Measurements from ENCODE around the gene FHL2. TPM values are rescaled to one million over a fixed set of nuclear protein-coding genes. Genes with fewer than 3 reads are reported as not detected.

Gene FHL2
- 0.16 and 0.27 TPM in 2 replicates for total RNA-seq

DNA sequence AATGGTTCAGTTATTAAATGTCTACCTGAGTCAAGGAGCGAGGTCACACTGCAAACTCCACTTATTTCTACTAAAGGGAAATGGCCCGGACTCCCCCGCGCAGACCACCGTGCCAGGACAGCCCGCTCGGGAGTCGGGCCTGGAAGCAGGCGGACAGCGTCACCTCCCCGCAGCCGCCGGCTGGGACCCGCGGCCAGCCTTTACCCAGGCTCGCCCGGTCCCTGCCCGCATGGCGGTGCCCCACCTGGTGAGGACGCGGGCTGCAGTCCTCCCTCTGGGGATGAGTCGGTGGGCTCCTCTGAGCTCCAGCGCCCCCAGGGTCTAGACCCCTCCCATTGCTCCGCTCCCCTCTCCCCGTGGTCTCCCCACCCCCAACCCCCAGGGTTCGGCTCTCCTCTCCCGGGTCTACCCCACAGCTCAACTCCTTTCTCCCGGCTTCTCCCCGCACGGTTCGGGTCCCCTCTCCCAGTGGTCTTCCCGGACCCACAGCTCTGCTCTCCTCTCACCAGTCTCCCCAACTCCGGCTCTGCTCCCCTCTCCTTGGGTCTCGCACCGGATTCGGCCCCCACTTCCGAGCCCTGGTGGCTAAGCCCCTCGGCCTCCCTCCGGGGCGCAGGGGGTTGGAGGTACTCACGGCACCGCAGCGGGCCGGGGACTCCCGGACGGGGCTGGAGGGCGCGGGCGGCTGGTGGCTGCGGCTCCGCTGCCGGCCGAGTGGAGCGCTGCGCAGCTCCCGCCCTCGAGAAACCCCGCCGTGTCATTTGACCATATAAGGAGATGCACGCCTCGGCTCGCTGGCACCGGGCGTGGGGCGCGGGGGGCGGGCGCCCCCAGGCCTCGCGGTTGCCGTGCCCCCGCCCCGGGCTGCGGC is at the start of gene FHL2:
Gene FHL2 (minus strand): TSS at position 716 of the 871 bp plus-strand sequence. CDS start 12,535 bp downstream, outside the sequence.
- peak within 1 kb of the TSS; percentile 24 for H3K27ac Mint-ChIP-seq

DNA sequence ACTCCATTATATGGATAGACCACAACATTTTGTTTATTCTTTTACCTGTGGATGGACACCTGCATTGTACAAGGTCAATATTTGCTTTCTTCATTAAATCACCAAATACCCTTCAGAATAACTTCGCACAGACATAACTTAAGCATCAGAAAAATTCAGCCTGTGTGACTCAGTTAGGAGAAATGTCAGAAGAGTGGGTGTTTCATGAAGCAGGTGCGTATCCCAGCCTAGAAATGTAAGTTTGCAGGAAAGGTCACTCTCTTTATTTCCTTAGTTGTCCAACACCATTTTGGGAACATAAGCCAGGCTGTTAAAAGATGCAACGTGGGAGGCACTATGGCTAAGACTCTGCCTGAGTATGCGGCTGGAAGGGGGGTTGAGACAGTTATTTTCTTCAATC is 48.6 kb upstream of the FHL2 start:
- H3K36me3 Mint-ChIP-seq (ENCODE audit: low read depth) = no peaks in the 10 kb centered on the region
- H3K4me1 Mint-ChIP-seq = no peaks in the 10 kb centered on the region
- no peaks in the 10 kb centered on the region for H3K9me3 Mint-ChIP-seq
- H3K27ac Mint-ChIP-seq = no peak overlapping the region
- ATAC-seq (ENCODE audit: low read depth) = no peak
- H3K27me3 Mint-ChIP-seq = peaks cover 27% of the 10 kb centered on the region
- CTCF ChIA-PET = no interaction called here
- TF ChIP-seq, protein P1, sequence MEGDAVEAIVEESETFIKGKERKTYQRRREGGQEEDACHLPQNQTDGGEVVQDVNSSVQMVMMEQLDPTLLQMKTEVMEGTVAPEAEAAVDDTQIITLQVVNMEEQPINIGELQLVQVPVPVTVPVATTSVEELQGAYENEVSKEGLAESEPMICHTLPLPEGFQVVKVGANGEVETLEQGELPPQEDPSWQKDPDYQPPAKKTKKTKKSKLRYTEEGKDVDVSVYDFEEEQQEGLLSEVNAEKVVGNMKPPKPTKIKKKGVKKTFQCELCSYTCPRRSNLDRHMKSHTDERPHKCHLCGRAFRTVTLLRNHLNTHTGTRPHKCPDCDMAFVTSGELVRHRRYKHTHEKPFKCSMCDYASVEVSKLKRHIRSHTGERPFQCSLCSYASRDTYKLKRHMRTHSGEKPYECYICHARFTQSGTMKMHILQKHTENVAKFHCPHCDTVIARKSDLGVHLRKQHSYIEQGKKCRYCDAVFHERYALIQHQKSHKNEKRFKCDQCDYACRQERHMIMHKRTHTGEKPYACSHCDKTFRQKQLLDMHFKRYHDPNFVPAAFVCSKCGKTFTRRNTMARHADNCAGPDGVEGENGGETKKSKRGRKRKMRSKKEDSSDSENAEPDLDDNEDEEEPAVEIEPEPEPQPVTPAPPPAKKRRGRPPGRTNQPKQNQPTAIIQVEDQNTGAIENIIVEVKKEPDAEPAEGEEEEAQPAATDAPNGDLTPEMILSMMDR (IDR thresholded peaks at IDR 0.05) = no peak
- DNase-seq = no peak
- intact Hi-C loops (cut with micrococcal nuclease) = no loop called here
- POLR2A ChIA-PET = no interaction called here
- H3K4me3 Mint-ChIP-seq = no peak overlapping the region

More for the DNA sequence above, at the start of gene FHL2:
- TF ChIP-seq, protein P1 (IDR thresholded peaks at IDR 0.05) = no peak
- Mint-ChIP-seq H3K4me1 (peaks cover 7% of the 10 kb centered on the region), H3K36me3 (ENCODE audit: low read depth) (no peaks in the 10 kb centered on the region), H3K27me3 (peaks cover 52% of the 10 kb centered on the region), H3K4me3 (peak within 1 kb of the TSS; percentile 73), H3K9me3 (no peaks in the 10 kb centered on the region)
- CTCF ChIA-PET = no interaction called here
- intact Hi-C loops (cut with micrococcal nuclease) = no loop called here
- peak; percentile 99 for ATAC-seq (ENCODE audit: low read depth)
- DNase-seq = peak; percentile 48
- POLR2A ChIA-PET = no interaction called here

GRCh38 chr2:105446501-105446900 is 47.6 kb upstream of the FHL2 start:
- POLR2A ChIA-PET = no interaction called here
- intact Hi-C loops (cut with micrococcal nuclease) = no loop called here
- no peak for ATAC-seq (ENCODE audit: low read depth)
- Mint-ChIP-seq H3K27me3 (peaks cover 27% of the 10 kb centered on the region), H3K9me3 (no peaks in the 10 kb centered on the region), H3K4me1 (no peaks in the 10 kb centered on the region), H3K4me3 (no peak overlapping the region), H3K27ac (no peak overlapping the region), H3K36me3 (ENCODE audit: low read depth) (no peaks in the 10 kb centered on the region)
- TF ChIP-seq, protein P1 (IDR thresholded peaks at IDR 0.05) = no peak
- no peak for DNase-seq
- CTCF ChIA-PET = no interaction called here

DNA sequence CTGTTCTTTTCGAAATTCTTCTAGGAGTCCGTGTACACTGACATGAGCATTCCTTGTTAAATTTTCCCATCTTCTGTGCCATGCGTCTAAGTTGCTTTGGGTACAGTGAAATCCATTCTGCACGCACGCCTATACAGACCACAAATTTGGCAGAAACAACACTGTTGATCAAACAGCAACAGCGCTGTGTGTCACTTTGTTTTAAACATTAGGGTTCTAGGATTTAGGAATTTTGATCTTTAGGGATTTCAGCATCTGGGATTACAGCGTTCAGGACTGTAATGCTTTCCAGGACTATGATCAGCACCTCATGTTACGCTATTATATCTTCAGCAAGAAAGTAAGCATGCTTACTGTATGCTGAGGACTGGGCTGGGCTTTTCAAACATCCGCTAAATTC is 47.1 kb upstream of the FHL2 start:
- no peak overlapping the region for H3K27ac Mint-ChIP-seq
- ATAC-seq (ENCODE audit: low read depth) (no peak), DNase-seq (no peak)
- ChIA-PET CTCF (no interaction called here), POLR2A (no interaction called here)
- TF ChIP-seq, protein P1 (IDR thresholded peaks at IDR 0.05) = no peak
- no peak overlapping the region for H3K4me3 Mint-ChIP-seq
- no peaks in the 10 kb centered on the region for H3K9me3 Mint-ChIP-seq
- H3K36me3 Mint-ChIP-seq (ENCODE audit: low read depth) = no peaks in the 10 kb centered on the region
- intact Hi-C loops (cut with micrococcal nuclease) = no loop called here
- no peaks in the 10 kb centered on the region for H3K4me1 Mint-ChIP-seq
- peaks cover 27% of the 10 kb centered on the region for H3K27me3 Mint-ChIP-seq

- Mint-ChIP-seq H3K4me1 (no peaks in the 10 kb centered on the region), H3K9me3 (no peaks in the 10 kb centered on the region), H3K4me3 (no peak overlapping the region), H3K36me3 (ENCODE audit: low read depth) (no peaks in the 10 kb centered on the region), H3K27ac (no peak overlapping the region), H3K27me3 (peaks cover 26% of the 10 kb centered on the region)
- ChIA-PET CTCF (no interaction called here), POLR2A (no interaction called here)
- ATAC-seq (ENCODE audit: low read depth) (no peak), DNase-seq (no peak)
- TF ChIP-seq, protein P1 (IDR thresholded peaks at IDR 0.05) = no peak
- intact Hi-C loops (cut with micrococcal nuclease) = no loop called here
Observed at GRCh38 chr2:105445498-105445897, 46.6 kb upstream of the FHL2 start.
